MCF 10A (cell line): ENCODE measurements around the gene EXOC2. TPM values are rescaled to one million over a fixed set of nuclear protein-coding genes. Genes with fewer than 3 reads are reported as not detected.

Experiments
- BruUV-seq: library from RNA; stranded (reverse); fragments of 400-500 nt; replicated peaks from 2 replicates; lab custom pipeline; 2021; lab: Mats Ljungman, UMichigan
- CTCF ChIA-PET: fragments of 300-600 bp; sonication (Branson Sonifier 250); formaldehyde crosslinking; extraction: SDS; loops from one replicate; lab custom pipeline; 2021; ENCODE audit warnings: antibody characterized with exemption, inconsistent platforms; lab: Yijun Ruan, JAX
- POLR2A ChIA-PET: fragments of 300-600, 350-650 bp; sonication (Branson Sonifier 250); formaldehyde crosslinking; extraction: SDS; loops from one replicate; lab custom pipeline; 2020; ENCODE audit warnings: antibody characterized with exemption, inconsistent platforms; lab: Yijun Ruan, JAX
- DNase-seq: peaks from one replicate; pipeline ENCODE4 v3.0.0-alpha.2; 2018; ENCODE audit not compliant: unreplicated experiment
- H3K27ac Mint-ChIP-seq: one replicate; pipeline ENCODE4 v1.8.0; 2022; ENCODE audit warnings: mild to moderate bottlenecking, low read depth, mixed read lengths; ENCODE audit not compliant: unreplicated experiment
- H3K27me3 Mint-ChIP-seq: one replicate; pipeline ENCODE4 v1.8.0; 2022; ENCODE audit warnings: mixed read lengths; ENCODE audit not compliant: insufficient read depth, unreplicated experiment
- H3K36me3 Mint-ChIP-seq: one replicate; pipeline ENCODE4 v1.8.0; 2022; ENCODE audit warnings: mild to moderate bottlenecking, moderate library complexity, mixed read lengths; ENCODE audit not compliant: insufficient read depth, unreplicated experiment
- H3K4me1 Mint-ChIP-seq: one replicate; pipeline ENCODE4 v1.8.0; 2022; ENCODE audit warnings: mixed read lengths; ENCODE audit not compliant: insufficient read depth, unreplicated experiment
- H3K4me3 Mint-ChIP-seq: one replicate; pipeline ENCODE4 v1.8.0; 2022; ENCODE audit warnings: mild to moderate bottlenecking, moderate library complexity, mixed read lengths; ENCODE audit not compliant: unreplicated experiment
- H3K9me3 Mint-ChIP-seq: one replicate; pipeline ENCODE4 v1.8.0; 2022; ENCODE audit warnings: mixed read lengths; ENCODE audit not compliant: unreplicated experiment
- intact Hi-C: fragments of 100-400 bp; cut with micrococcal nuclease; formaldehyde crosslinking; loops from 2 replicates; pipeline ENCODE4 v1.14.1; 2022
- total RNA-seq: library from RNA; stranded (reverse); gene quantifications from 2 replicates; pipeline ENCODE4 v1.2.3, GENCODE V29; 2022
- TF ChIP-seq, protein P1 (sequence below): fragments of 200-600 bp; IDR thresholded peaks from one replicate; pipeline ENCODE4 v1.8.0; 2022; ENCODE audit warnings: antibody characterized with exemption, mild to moderate bottlenecking; ENCODE audit not compliant: unreplicated experiment

Gene EXOC2
- total RNA-seq, 1 experiment from 2014 or later, result 14.6 TPM

- ChIA-PET POLR2A (no interaction called here), CTCF (no interaction called here)
- no peak overlapping the region for H3K4me3 Mint-ChIP-seq
- peaks cover 21% of the 10 kb centered on the region for H3K36me3 Mint-ChIP-seq
- no peaks in the 10 kb centered on the region for H3K27me3 Mint-ChIP-seq
- no TSS peak for BruUV-seq
- H3K27ac Mint-ChIP-seq, result no peak overlapping the region
- TF ChIP-seq, protein P1, sequence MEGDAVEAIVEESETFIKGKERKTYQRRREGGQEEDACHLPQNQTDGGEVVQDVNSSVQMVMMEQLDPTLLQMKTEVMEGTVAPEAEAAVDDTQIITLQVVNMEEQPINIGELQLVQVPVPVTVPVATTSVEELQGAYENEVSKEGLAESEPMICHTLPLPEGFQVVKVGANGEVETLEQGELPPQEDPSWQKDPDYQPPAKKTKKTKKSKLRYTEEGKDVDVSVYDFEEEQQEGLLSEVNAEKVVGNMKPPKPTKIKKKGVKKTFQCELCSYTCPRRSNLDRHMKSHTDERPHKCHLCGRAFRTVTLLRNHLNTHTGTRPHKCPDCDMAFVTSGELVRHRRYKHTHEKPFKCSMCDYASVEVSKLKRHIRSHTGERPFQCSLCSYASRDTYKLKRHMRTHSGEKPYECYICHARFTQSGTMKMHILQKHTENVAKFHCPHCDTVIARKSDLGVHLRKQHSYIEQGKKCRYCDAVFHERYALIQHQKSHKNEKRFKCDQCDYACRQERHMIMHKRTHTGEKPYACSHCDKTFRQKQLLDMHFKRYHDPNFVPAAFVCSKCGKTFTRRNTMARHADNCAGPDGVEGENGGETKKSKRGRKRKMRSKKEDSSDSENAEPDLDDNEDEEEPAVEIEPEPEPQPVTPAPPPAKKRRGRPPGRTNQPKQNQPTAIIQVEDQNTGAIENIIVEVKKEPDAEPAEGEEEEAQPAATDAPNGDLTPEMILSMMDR, result no peak
- intact Hi-C loops, result no loop called here
- no peak for DNase-seq
- H3K9me3 Mint-ChIP-seq, result no peaks in the 10 kb centered on the region
- H3K4me1 Mint-ChIP-seq, result no peaks in the 10 kb centered on the region
These were observed 144.4 kb downstream of the EXOC2 start for GRCh38 chr6:548517-548916.

GRCh38 chr6:548091-548490 is 144.8 kb downstream of the EXOC2 start:
- no TSS peak for BruUV-seq
- POLR2A ChIA-PET, result no interaction called here

GRCh38 chr6:540490-540889 is 152.4 kb downstream of the EXOC2 start:
- Mint-ChIP-seq H3K4me1 (no peaks in the 10 kb centered on the region), H3K27me3 (no peaks in the 10 kb centered on the region), H3K4me3 (no peak overlapping the region), H3K9me3 (peaks cover 10% of the 10 kb centered on the region), H3K27ac (no peak overlapping the region), H3K36me3 (peaks cover 46% of the 10 kb centered on the region)
- ChIA-PET POLR2A (interaction anchor here (0.6 kb wide), 1 partner anchor 43 kb away, joined by 3 read pairs; no protein-coding TSS in a partner anchor), CTCF (interaction anchor here (0.8 kb wide), 1 partner anchor 42 kb away, joined by 3 read pairs; no protein-coding TSS in a partner anchor)
- no peak for DNase-seq
- no TSS peak for BruUV-seq
- TF ChIP-seq, protein P1, result no peak
- intact Hi-C loops, result no loop called here

More at GRCh38 chr6:548091-548490, 144.8 kb downstream of the EXOC2 start:
- CTCF ChIA-PET, result no interaction called here
- DNase-seq, result no peak
- no peaks in the 10 kb centered on the region for H3K4me1 Mint-ChIP-seq
- no peak overlapping the region for H3K4me3 Mint-ChIP-seq
- H3K36me3 Mint-ChIP-seq, result peaks cover 24% of the 10 kb centered on the region
- H3K9me3 Mint-ChIP-seq, result no peaks in the 10 kb centered on the region
- no peak overlapping the region for H3K27ac Mint-ChIP-seq
- intact Hi-C loops, result no loop called here
- TF ChIP-seq, protein P1, result no peak
- no peaks in the 10 kb centered on the region for H3K27me3 Mint-ChIP-seq

DNA sequence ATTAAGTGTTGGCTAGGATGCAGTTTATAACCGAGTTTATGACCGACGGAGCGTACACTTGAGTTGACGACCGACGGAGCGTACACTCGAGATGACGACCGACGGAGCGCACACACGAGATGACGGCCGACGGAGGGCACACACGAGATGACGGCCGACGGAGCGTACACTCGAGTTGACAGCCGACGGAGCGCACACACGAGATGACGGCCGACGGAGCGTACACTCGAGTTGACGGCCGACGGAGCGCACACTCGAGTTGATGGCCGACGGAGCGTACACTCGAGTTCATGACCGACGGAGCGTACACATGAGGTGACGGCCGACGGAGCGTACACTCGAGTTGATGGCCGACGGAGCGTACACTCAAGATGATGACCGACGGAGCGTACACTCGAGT is 155.8 kb downstream of the EXOC2 start:
- intact Hi-C loops, result no loop called here
- H3K4me1 Mint-ChIP-seq, result no peaks in the 10 kb centered on the region
- no peak for DNase-seq
- ChIA-PET POLR2A (no interaction called here), CTCF (no interaction called here)
- H3K27me3 Mint-ChIP-seq, result no peaks in the 10 kb centered on the region
- no peak overlapping the region for H3K4me3 Mint-ChIP-seq
- H3K36me3 Mint-ChIP-seq, result peaks cover 29% of the 10 kb centered on the region
- BruUV-seq, result no TSS peak
- no peak overlapping the region for H3K27ac Mint-ChIP-seq
- peaks cover 10% of the 10 kb centered on the region for H3K9me3 Mint-ChIP-seq
- TF ChIP-seq, protein P1, result no peak
